Prostate gland (tissue), 2 donors: Measurements from ENCODE around the gene IL3.

Source experiments
- POLR2A ChIP-seq: fragments of 450-650 bp; IDR thresholded peaks from one replicate; pipeline ENCODE4 v1.6.1; 2016; ENCODE audit warnings: antibody characterized with exemption, mild to moderate bottlenecking
- TF ChIP-seq, protein P1 (sequence below), 4 experiments: fragments of 200-600 bp in 2 of 4; fragments of 450-650 bp in 2 of 4; sonication (generic) in 2 of 4; IDR thresholded peaks; 1 replicate in 3 of 4; 2 replicates in 1 of 4; pipeline ENCODE4 v1.5.1; 2016 to 2019; ENCODE audit warnings: antibody characterized with exemption in 4 of 4, mild to moderate bottlenecking in 2 of 4, moderate library complexity in 2 of 4

GRCh38 chr5:132099076-132099748, 38.8 kb downstream of the IL3 start:
- TF ChIP-seq, protein P1, sequence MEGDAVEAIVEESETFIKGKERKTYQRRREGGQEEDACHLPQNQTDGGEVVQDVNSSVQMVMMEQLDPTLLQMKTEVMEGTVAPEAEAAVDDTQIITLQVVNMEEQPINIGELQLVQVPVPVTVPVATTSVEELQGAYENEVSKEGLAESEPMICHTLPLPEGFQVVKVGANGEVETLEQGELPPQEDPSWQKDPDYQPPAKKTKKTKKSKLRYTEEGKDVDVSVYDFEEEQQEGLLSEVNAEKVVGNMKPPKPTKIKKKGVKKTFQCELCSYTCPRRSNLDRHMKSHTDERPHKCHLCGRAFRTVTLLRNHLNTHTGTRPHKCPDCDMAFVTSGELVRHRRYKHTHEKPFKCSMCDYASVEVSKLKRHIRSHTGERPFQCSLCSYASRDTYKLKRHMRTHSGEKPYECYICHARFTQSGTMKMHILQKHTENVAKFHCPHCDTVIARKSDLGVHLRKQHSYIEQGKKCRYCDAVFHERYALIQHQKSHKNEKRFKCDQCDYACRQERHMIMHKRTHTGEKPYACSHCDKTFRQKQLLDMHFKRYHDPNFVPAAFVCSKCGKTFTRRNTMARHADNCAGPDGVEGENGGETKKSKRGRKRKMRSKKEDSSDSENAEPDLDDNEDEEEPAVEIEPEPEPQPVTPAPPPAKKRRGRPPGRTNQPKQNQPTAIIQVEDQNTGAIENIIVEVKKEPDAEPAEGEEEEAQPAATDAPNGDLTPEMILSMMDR (IDR thresholded peaks at IDR 0.05): no peak
- no peak for TF ChIP-seq POLR2A
